ENCODE results near the gene SEL1L. TPM values are rescaled to one million over a fixed set of nuclear protein-coding genes. Genes with fewer than 3 reads are reported as not detected.
A peak's percentile ranks its signal among the peaks of the same experiment; 100 is the strongest.
"Not testable (repeated sequence)": the region's sequence is repeated elsewhere in the genome, so short reads cannot be mapped to it uniquely, and the experiment has no call there.

Gene SEL1L
- total and polyA plus RNA-seq, 2 of the 13 experiments (the other 11 are each of a cell fraction or from before 2014, with no cell fraction given), result 15.3 to 61.0 TPM

- DNase-seq (ENCODE audit: low spot score); H3K9ac ChIP-seq (ENCODE audit: insufficient read depth, low read depth, low read length); H3K4me2 ChIP-seq (ENCODE audit: low read depth, low read length); H3K79me2 ChIP-seq (ENCODE audit: insufficient read depth, low read length); BruUV-seq (replicated peaks); FAIRE-seq; H2AFZ ChIP-seq (ENCODE audit: low read length); H3K36me3 ChIP-seq (replicated peaks in 1 of 2; ENCODE audit: control insufficient read depth in 1 of 2, insufficient read depth in 2 of 2, low read length in 2 of 2); ATAC-seq; H3K9me3 ChIP-seq (ENCODE audit: low read length); in situ Hi-C loops (cut with HindIII; ENCODE audit: extremely low pct_ligation_motif_present, low pct_unique_long_range_greater_than_20kb); CTCF ChIA-PET (ENCODE audit: low intra/inter-chr PET ratio, low total read pairs); H3K4me3 ChIP-seq (replicated peaks in 1 of 3; ENCODE audit: insufficient read depth in 1 of 3, low read depth in 2 of 3, low read length in 3 of 3); H4K20me1 ChIP-seq (ENCODE audit: insufficient read depth, low read length); H3K27me3 ChIP-seq (ENCODE audit: control insufficient read depth in 1 of 2, insufficient read depth in 2 of 2, low read length in 2 of 2): not testable (repeated sequence)
- POLR2A ChIA-PET, result interaction anchor here (1.2 to 3.9 kb wide), 2 partner anchors 14 to 17 kb away, joined by 3 to 27 read pairs; partner anchors contain the start of gene SEL1L
- intact Hi-C loops (cut with micrococcal nuclease; ENCODE audit: unreplicated experiment), result loop anchor here (2.0 kb wide), 1 partner anchor 17 kb away; the partner anchor contains the start of gene SEL1L
- peak overlapping the region; percentile 77 for H3K27ac ChIP-seq (ENCODE audit: extremely low read length, insufficient read depth, low read length)
- peak; percentile 35 for TF ChIP-seq ZNF687 (CRISPR knock-in tag; IDR thresholded peaks at IDR 0.05)
- TF ChIP-seq ZMYM4 (CRISPR knock-in tag; IDR thresholded peaks at IDR 0.05), result peak; percentile 20; the same call in 1 of the 2 replicates
- 100% methylated on average over 1 of the region's 8 CpGs for WGBS (ENCODE audit: low lambda C conversion rate)
- H3K4me1 ChIP-seq (ENCODE audit: insufficient read depth, low read length), result peaks cover 66% of the 10 kb centered on the region
Observed at GRCh38 chr14:81515927-81516326, 17.7 kb downstream of the SEL1L start.

GRCh38 chr14:81512826-81513225 is 20.8 kb downstream of the SEL1L start:
- 94% methylated on average over 5 of the region's 6 CpGs for WGBS (ENCODE audit: low lambda C conversion rate)
- peaks cover 55% of the 10 kb centered on the region for H3K4me1 ChIP-seq (ENCODE audit: insufficient read depth, low read length)
- H4K20me1 ChIP-seq (ENCODE audit: insufficient read depth, low read length); intact Hi-C loops (cut with micrococcal nuclease; ENCODE audit: unreplicated experiment); H3K79me2 ChIP-seq (ENCODE audit: insufficient read depth, low read length); H3K27me3 ChIP-seq (ENCODE audit: control insufficient read depth in 1 of 2, insufficient read depth in 2 of 2, low read length in 2 of 2); in situ Hi-C loops (cut with HindIII; ENCODE audit: extremely low pct_ligation_motif_present, low pct_unique_long_range_greater_than_20kb); DNase-seq (ENCODE audit: low spot score); CTCF ChIA-PET (ENCODE audit: low intra/inter-chr PET ratio, low total read pairs); H3K4me3 ChIP-seq (replicated peaks in 1 of 3; ENCODE audit: insufficient read depth in 1 of 3, low read depth in 2 of 3, low read length in 3 of 3); ATAC-seq; H3K27ac ChIP-seq (ENCODE audit: extremely low read length, insufficient read depth, low read length); H3K4me2 ChIP-seq (ENCODE audit: low read depth, low read length); POLR2A ChIA-PET; FAIRE-seq; BruUV-seq (replicated peaks); H3K9me3 ChIP-seq (ENCODE audit: low read length); H2AFZ ChIP-seq (ENCODE audit: low read length); H3K9ac ChIP-seq (ENCODE audit: insufficient read depth, low read depth, low read length): not testable (repeated sequence)
- peaks cover 2 to 10% of the 10 kb centered on the region in 2 experiments; a peak in 4 of 5 replicates for H3K36me3 ChIP-seq (replicated peaks in 1 of 2; ENCODE audit: control insufficient read depth in 1 of 2, insufficient read depth in 2 of 2, low read length in 2 of 2)
